ENCODE measurements around the gene PRKCZ. TPM values are rescaled to one million over a fixed set of nuclear protein-coding genes. Genes with fewer than 3 reads are reported as not detected.

The PRKCZ gene
- total RNA-seq, 1 donor from 2014 or later, result 55.5 TPM

- no peak for TF ChIP-seq CTCF (IDR thresholded peaks at IDR 0.05; ENCODE audit: unreplicated experiment)
- Mint-ChIP-seq H3K9me3 (peaks cover 18% of the 10 kb centered on the region), H3K27ac (no peak overlapping the region), H3K4me3 (no peak overlapping the region), H3K27me3 (ENCODE audit: low read depth) (no peaks in the 10 kb centered on the region), H3K4me1 (peaks cover 8% of the 10 kb centered on the region), H3K36me3 (peaks cover 35% of the 10 kb centered on the region)
- no peak for DNase-seq (ENCODE audit: low spot score in 2 of 2, unreplicated experiment in 2 of 2)
Observed at GRCh38 chr1:2074944-2075740, 24.9 kb downstream of the PRKCZ start.

- H3K27ac Mint-ChIP-seq, result no peak overlapping the region
- peaks cover 7% of the 10 kb centered on the region for H3K4me1 Mint-ChIP-seq
- H3K4me3 Mint-ChIP-seq, result no peak overlapping the region
- no peak for TF ChIP-seq CTCF (IDR thresholded peaks at IDR 0.05; ENCODE audit: unreplicated experiment)
- H3K27me3 Mint-ChIP-seq (ENCODE audit: low read depth), result no peaks in the 10 kb centered on the region
- H3K9me3 Mint-ChIP-seq, result peaks cover 21% of the 10 kb centered on the region
- H3K36me3 Mint-ChIP-seq, result peaks cover 47% of the 10 kb centered on the region
- DNase-seq (ENCODE audit: low spot score in 2 of 2, unreplicated experiment in 2 of 2), result no peak
Observed at GRCh38 chr1:2076826-2077225, 26.6 kb downstream of the PRKCZ start.

- no peaks in the 10 kb centered on the region for H3K27me3 Mint-ChIP-seq (ENCODE audit: low read depth)
- H3K27ac Mint-ChIP-seq, result no peak overlapping the region
- H3K36me3 Mint-ChIP-seq, result peaks cover 53% of the 10 kb centered on the region
- TF ChIP-seq CTCF (IDR thresholded peaks at IDR 0.05; ENCODE audit: unreplicated experiment), result no peak
- DNase-seq (ENCODE audit: low spot score in 2 of 2, unreplicated experiment in 2 of 2), result no peak
- H3K4me1 Mint-ChIP-seq, result no peaks in the 10 kb centered on the region
- H3K9me3 Mint-ChIP-seq, result peaks cover 21% of the 10 kb centered on the region
- H3K4me3 Mint-ChIP-seq, result no peak overlapping the region
Observed at GRCh38 chr1:2078170-2078569, 28.0 kb downstream of the PRKCZ start.

GRCh38 chr1:2079396-2080085, 29.3 kb downstream of the PRKCZ start:
- TF ChIP-seq CTCF (IDR thresholded peaks at IDR 0.05; ENCODE audit: unreplicated experiment), result no peak
- Mint-ChIP-seq H3K36me3 (peaks cover 52% of the 10 kb centered on the region), H3K27me3 (ENCODE audit: low read depth) (no peaks in the 10 kb centered on the region), H3K27ac (no peak overlapping the region), H3K4me3 (no peak overlapping the region), H3K4me1 (no peaks in the 10 kb centered on the region), H3K9me3 (peaks cover 21% of the 10 kb centered on the region)
- no peak for DNase-seq (ENCODE audit: low spot score in 2 of 2, unreplicated experiment in 2 of 2)

- no peak for DNase-seq (ENCODE audit: low spot score in 2 of 2, unreplicated experiment in 2 of 2)
- peaks cover 51% of the 10 kb centered on the region for H3K36me3 Mint-ChIP-seq
- no peaks in the 10 kb centered on the region for H3K4me1 Mint-ChIP-seq
- no peak overlapping the region for H3K27ac Mint-ChIP-seq
- no peak overlapping the region for H3K4me3 Mint-ChIP-seq
- H3K27me3 Mint-ChIP-seq (ENCODE audit: low read depth), result no peaks in the 10 kb centered on the region
- TF ChIP-seq CTCF (IDR thresholded peaks at IDR 0.05; ENCODE audit: unreplicated experiment), result no peak
- peaks cover 21% of the 10 kb centered on the region for H3K9me3 Mint-ChIP-seq
Observed at GRCh38 chr1:2080140-2080539, 29.9 kb downstream of the PRKCZ start.
